RKO (cell line): Measurements from ENCODE around the gene CHRNA5.

Experiments used
- DNase-seq: peaks from one replicate; pipeline ENCODE4 v3.0.0-alpha.2; 2016; ENCODE audit warnings: low spot score

CHRNA5 gene

DNA sequence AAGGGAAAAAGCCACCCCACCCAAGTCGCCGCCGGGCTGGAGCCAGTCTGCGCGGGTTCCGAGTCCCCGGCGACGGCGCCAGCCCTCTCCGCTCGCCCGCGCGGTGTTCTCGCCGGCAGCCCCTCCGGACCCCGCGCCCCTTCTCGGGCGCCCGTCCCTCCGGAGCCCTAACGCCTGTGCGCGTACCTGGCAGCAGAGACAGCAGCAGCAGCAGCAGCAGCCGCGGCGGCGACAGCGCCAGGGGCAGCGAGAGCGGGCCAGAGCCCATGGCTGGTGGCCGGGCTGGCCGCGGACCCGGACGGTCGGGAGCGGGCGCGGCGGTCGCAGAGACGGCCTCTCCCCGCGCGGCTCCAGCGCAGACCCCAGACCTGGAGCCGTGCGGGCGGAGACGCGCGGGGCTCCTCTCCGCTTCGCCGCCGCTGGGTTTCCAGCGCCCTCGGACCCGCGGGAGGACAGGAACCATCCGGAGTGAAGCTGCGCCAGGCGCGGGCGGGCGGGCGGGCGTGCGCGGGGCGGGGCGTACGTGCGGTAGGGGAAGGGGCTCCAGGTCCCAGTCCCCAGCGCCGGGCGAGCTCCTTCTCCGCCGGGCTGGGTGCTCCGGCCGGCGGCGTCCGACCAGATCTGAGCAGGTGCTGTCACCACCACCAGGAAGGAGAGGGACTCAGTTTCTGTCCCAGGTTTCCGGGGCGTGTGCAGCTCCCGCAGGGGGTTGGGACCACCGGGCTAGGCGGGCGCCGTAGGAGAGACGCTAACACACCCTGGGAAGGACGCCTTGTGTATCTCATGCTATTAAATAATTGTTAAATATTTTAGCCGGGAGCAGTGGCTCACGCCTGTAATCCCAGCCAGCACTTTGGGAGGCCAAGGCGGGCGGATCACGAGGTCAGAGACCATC is 55.5 kb downstream of the CHRNA5 start, which contains the start of gene CHRNA3:
Gene CHRNA3 (minus strand): TSS at position 470 of the 895 bp plus-strand sequence. CDS start 202 bp downstream, at position 268.
- no peak for DNase-seq

GRCh38 chr15:78621810-78622402 is 56.6 kb downstream of the CHRNA5 start:
- DNase-seq, result no peak

DNA sequence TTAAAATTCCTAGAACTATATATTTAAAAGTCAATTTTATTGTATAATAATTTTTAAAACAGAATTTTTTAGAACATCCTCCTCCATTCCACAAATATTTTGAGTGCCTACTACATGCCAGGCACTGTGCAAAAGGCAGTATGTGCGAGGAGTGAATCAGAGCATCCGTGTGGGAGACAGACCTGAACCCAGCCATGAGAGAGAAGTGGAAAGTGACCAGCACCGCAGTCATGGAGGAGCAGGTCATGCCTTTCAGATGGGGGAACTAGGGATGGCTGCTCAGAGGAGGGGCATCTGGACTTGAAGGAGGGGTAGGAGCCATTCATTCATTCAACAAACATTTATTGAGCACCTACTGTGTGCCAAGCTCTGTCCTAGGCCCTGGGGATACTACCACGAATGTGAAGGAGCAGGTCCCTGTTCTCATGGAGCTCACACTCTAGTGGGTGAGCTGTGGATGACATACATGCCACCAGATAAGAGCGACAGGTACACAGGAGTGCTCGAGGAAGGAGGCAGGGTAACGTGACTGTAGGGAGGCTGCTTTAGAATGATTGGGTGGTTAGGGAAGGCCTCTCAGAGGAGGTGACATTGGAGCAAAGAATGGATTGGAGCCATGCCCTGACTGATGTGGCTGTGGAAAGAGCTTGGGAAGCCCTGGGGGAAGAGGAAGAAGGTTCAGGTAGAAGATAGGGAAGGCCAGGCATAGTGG is 58.6 kb downstream of the CHRNA5 start:
- DNase-seq, result no peak

GRCh38 chr15:78624651-78625590 is 59.6 kb downstream of the CHRNA5 start:
- DNase-seq, result no peak

DNA sequence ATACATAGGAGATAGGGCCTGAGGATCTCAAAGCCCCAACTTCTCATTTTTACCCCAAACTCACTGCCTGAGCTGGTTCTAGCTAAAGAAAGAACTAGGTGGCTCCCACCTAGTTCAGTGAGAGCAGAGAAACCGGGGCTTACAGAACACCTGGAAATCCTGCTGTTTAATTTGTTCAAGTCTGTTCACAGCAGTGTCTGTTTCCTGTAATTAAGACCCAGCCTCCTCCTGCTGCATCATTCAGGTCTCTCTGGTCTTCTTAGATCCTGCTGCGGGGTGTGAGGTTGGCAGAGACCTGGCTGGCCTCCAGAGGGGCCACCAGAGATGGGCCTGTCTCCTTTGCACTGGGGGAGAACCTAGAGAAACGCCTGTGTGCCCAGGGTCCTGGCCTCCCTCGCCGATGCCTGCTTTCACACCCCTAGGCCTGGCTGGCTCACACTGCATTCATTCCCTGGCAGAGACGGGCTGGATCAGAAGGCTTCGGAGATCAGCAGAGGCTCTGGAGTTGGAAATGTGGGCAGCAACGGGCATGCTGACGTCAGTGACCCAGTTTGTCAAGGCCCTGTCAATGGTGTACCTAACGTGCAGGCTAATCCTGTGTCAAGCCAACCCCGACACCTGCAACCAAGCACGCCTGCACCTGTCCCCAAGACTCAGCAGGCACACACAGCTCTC is 60.4 kb downstream of the CHRNA5 start:
- DNase-seq, result no peak

- no peak for DNase-seq
Observed at GRCh38 chr15:78626381-78626995, 61.2 kb downstream of the CHRNA5 start.

- DNase-seq, result no peak
Observed at GRCh38 chr15:78627348-78627747, 62.0 kb downstream of the CHRNA5 start.

DNA sequence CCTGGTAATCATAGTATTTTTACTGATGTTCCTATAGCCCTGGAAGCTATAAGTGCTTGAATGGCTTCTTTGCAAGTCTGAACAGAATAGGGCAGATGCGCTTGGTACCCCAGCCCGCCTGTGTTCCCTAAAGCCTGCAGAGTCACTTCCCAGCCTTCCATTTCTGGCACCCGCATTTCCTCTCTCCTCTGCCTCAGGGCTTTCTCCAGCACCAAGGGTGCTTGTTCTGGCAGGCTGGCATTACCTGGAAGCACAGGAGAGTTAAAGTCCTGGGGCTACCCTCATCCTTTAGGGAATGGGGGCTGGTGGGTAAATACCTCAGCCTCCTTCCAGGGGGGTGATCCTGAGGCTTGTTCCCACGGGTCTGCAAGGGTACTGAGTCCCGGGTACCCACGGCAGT is 62.9 kb downstream of the CHRNA5 start:
- DNase-seq, result no peak

DNA sequence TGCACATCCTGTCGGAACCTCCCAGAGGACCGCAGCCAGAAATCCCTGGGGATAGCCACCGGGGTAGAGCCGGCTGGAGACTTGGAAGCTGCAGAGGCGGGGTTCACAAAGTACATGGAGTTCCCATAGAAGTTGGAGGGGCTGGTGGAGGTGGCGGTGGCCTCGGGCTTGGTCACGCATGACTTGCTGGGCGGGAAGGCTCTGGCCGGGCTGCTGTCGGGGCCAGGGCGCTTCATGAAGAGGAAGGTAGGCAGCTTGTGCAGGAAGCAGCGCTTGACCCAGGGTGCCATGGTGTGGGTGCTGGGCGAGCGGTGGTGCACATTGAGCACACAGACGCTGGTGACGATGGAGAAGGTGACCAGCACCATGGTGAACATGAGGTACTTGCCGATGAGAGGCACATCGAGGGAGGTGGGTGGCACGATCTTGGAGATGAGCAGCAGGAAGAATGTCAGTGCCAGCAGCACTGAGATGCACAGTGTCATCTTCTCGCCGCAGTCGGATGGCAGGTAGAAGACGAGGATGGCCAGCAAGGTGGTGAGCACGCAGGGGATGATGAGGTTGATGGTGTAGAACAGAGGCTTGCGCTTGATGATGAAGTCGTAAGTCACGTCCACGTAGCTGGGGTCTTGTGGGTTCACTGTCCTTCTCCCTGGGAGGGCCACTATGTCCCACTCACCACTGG is 63.9 kb downstream of the CHRNA5 start:
- no peak for DNase-seq

DNA sequence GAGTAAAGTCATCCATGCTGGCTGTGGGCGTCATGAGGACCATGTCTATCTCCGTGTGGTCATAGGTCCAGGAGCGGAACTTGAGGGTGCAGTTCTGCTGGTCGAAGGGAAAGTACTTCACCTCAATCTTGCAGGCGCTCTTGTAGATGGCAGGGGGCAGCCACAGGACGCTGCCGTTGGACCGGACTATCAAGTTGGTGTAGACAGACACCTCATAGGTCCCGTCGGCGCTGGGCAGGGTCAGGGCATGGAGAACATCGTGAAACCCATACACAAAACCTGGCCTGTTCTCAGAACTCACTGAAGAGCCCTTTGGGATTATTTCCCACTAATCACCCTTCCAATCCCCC is 64.4 kb downstream of the CHRNA5 start:
- DNase-seq, result no peak

DNA sequence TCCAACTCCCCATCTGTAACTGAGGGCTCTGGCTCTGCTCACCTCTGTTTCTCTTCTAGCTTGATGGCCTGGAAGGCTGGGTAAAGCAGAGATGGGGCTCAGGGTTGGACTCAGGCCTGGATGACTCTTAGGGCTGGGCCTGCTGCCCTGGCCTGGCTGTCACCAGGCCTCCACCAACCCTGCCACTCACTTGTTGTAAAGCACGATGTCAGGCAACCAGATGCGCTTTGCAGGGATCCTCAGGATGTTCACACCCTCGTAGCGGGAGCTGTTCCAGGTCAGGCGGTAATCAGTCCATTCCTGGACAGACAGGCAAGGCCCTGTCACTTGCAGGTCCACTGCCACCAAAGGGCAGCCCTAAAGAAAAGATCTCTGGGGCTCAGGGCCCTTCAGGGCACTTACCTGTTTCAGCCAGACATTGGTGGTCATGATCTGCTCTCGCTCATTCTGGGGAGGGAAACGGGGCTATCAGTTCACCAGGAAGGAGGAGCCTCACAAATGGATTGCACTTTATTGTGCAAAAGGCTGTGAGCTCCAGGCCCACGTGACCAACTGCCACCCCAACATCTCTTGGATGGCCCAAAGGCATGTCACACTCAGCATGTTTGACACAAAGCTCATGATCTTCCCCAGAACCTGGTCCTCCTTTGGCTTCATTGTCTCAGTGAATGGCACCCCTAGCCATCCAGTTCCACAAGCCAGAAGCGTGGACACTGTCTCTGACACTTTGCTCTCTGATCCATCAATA is 65.7 kb downstream of the CHRNA5 start:
- DNase-seq, result no peak

- DNase-seq, result no peak
Observed at GRCh38 chr15:78633348-78633747, 68.0 kb downstream of the CHRNA5 start.

DNA sequence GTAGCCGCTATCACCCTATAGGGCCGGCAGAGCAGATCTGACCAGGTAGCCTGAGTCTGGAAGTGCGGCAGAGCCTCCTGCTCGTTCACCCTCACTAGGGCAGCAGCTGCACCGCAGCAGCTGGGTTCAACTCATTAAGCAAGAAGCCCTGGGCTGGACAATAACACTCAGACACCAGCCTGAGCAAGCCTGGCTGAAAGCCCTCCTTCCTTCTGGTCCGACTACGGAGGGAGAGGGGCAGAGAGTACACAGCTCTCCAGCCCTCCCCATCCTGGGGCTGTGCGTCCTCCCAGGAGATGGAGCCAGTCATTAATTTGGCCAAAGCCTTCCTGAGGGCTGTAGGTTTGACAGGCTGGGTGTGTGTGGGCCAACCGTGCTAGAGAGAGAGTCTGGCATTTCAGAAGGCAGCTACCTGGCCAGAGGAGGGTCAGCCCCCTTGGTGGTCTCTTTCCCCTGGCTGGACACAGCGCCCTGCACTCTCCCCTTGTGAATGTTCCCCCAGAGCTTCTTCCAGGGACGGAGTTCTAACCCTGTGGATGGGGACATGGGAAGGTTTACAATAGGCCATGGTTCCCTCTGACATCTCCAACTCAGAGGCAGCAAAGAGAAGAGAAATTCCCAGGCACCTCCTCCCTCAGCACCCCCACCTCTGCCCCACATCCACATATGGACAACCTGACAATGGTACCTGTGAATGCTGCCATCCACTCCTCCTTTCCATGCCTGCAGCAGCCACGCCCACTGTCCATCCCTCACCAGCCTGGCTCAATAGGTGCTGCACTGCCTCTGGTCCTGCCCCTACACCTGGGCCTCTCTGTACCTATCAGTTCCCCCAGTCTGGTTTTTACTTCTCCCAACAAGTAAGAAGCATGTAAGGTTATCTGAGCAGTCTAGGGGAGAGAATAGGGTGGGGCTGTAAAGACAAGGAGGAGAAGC is 69.2 kb downstream of the CHRNA5 start:
- DNase-seq, result no peak

GRCh38 chr15:78635346-78635745 is 70.0 kb downstream of the CHRNA5 start:
- DNase-seq, result no peak

- DNase-seq, result no peak
Observed at GRCh38 chr15:78636378-78636859, 71.1 kb downstream of the CHRNA5 start.

DNA sequence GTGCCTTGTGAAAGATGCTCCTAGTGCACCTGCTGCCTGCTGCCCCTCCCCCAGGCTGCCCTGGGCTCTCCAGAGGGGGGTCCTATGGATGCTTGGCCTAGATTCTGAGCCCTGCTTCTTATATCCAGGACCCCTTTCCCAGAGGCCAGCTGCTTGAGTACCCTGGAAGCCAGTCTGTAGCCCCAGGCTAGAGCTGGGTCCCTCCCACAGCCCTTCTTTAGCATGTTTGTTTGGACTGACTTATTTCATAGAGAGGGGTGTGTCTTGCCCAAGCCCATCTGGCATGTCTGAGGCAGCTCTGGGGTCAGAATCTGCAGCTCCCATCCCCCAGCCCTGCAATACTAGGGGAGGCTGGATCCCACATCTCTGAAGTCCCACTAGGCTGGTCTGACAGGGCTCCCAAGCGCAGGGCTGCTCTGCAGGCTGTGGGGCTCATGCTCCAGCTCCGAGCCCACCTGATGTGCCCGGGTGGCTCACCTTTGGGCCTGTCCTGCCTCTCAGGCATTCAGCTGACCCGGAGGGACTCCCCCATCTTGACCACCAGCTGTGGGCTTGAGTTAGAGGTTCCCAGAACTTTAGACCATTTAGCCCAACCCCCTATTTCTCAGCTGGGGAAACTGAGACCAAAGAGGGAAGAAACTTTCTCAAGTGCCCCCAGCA is 72.6 kb downstream of the CHRNA5 start:
- DNase-seq, result no peak

GRCh38 chr15:78638658-78639314 is 73.5 kb downstream of the CHRNA5 start:
- peak; percentile 14 for DNase-seq
